ENCODE measurements around the gene MDH2.
"Not testable (repeated sequence)": the region's sequence is repeated elsewhere in the genome, so short reads cannot be mapped to it uniquely, and the experiment has no call there.

MDH2 gene

GRCh38 chr7:76047811-76048667 lies at the start of gene MDH2, which contains the start of gene STYXL1:
Gene MDH2, plus strand, starts transcription at chr7:76048106. Its CDS starts 55 bp downstream, at chr7:76048161.
Gene STYXL1, minus strand, starts transcription at chr7:76048000. Its CDS starts 17,477 bp downstream, at chr7:76030523.
- DNase-seq (ENCODE audit: low spot score) = peak; percentile 100

- no peak for DNase-seq (ENCODE audit: low spot score)
Observed at GRCh38 chr7:76000566-76000965, 47.3 kb upstream of the MDH2 start.

GRCh38 chr7:76002139-76002538 lies 45.8 kb upstream of the MDH2 start:
- no peak for DNase-seq (ENCODE audit: low spot score)

GRCh38 chr7:76002822-76003221 lies 45.1 kb upstream of the MDH2 start:
- DNase-seq (ENCODE audit: low spot score) = no peak

- DNase-seq (ENCODE audit: low spot score) = no peak
Observed at GRCh38 chr7:76003351-76003750, 44.6 kb upstream of the MDH2 start.

- not testable (repeated sequence) for DNase-seq (ENCODE audit: low spot score)
Observed at GRCh38 chr7:76005004-76005403, 42.9 kb upstream of the MDH2 start.

GRCh38 chr7:76008156-76008687 lies 39.7 kb upstream of the MDH2 start:
- DNase-seq (ENCODE audit: low spot score) = no peak

GRCh38 chr7:76009672-76010600 lies 38.0 kb upstream of the MDH2 start:
- no peak for DNase-seq (ENCODE audit: low spot score)

- DNase-seq (ENCODE audit: low spot score) = no peak
Observed at GRCh38 chr7:76011442-76011861, 36.5 kb upstream of the MDH2 start.

GRCh38 chr7:76016191-76016947 lies 31.5 kb upstream of the MDH2 start:
- no peak for DNase-seq (ENCODE audit: low spot score)

- DNase-seq (ENCODE audit: low spot score) = not testable (repeated sequence)
Observed at GRCh38 chr7:76018520-76018919, 29.4 kb upstream of the MDH2 start.

- peak; percentile 85 for DNase-seq (ENCODE audit: low spot score)
Observed at GRCh38 chr7:76020031-76020714, 27.7 kb upstream of the MDH2 start.

GRCh38 chr7:76022026-76022780 lies 25.7 kb upstream of the MDH2 start:
- no peak for DNase-seq (ENCODE audit: low spot score)

GRCh38 chr7:76023002-76023401 lies 24.9 kb upstream of the MDH2 start:
- DNase-seq (ENCODE audit: low spot score) = no peak

- not testable (repeated sequence) for DNase-seq (ENCODE audit: low spot score)
Observed at GRCh38 chr7:76029682-76030081, 18.2 kb upstream of the MDH2 start.

GRCh38 chr7:76031964-76032363 lies 15.9 kb upstream of the MDH2 start:
- no peak for DNase-seq (ENCODE audit: low spot score)

- DNase-seq (ENCODE audit: low spot score) = no peak
Observed at GRCh38 chr7:76037310-76037709, 10.6 kb upstream of the MDH2 start.

- no peak for DNase-seq (ENCODE audit: low spot score)
Observed at GRCh38 chr7:76040126-76040525, 7.8 kb upstream of the MDH2 start.

- no peak for DNase-seq (ENCODE audit: low spot score)
Observed at GRCh38 chr7:76044375-76044865, 3.5 kb upstream of the MDH2 start.

- DNase-seq (ENCODE audit: low spot score) = peak; percentile 22
Observed at GRCh38 chr7:76047305-76047810, 548 bp upstream of the MDH2 start.

Data from COLO829 (cell line).